B cell (primary cell): ENCODE data around the gene APOBEC3C. TPM values are rescaled to one million over a fixed set of nuclear protein-coding genes. Genes with fewer than 3 reads are reported as not detected.

Experiments used
- ATAC-seq: fragments of 200-7000 bp; cut with Tn5 transposase; one replicate; pipeline ENCODE4 v1.10.0; 2021; ENCODE audit warnings: low read depth, mild to moderate bottlenecking, moderate number of reproducible peaks, moderate library complexity
- CTCF ChIA-PET: fragments of 350-600 bp; sonication (Branson Sonifier 250); formaldehyde crosslinking; loops from one replicate; lab custom pipeline; 2021; ENCODE audit warnings: antibody characterized with exemption, inconsistent platforms; lab: Charles Lee
- POLR2A ChIA-PET: fragments of 350-600 bp; sonication (Branson Sonifier 250); formaldehyde crosslinking; loops from one replicate; lab custom pipeline; 2021; ENCODE audit warnings: antibody characterized with exemption; lab: Charles Lee
- DNase-seq: peaks from one replicate; pipeline ENCODE4 v3.0.0; 2013
- H2AFZ ChIP-seq: 2 replicates; pipeline ENCODE4 v1.6.1; 2012; ENCODE audit warnings: mild to moderate bottlenecking, low read depth, low read length; ENCODE audit not compliant: insufficient read depth, poor library complexity, severe bottlenecking
- H3K27ac ChIP-seq, 2 donors: 1 replicate in 1 of 2; 2 replicates in 1 of 2; pipeline ENCODE4 v1.5.1; 2012 to 2013; ENCODE audit warnings: low read length in 2 of 2, mild to moderate bottlenecking in 2 of 2, moderate library complexity in 1 of 2
- H3K27me3 ChIP-seq, 4 experiments: fragments of 200-600 bp in 1 of 4; sonication (generic) in 1 of 4; replicated peaks in 1 of 4; 1 replicate in 2 of 4; 2 replicates in 2 of 4; pipeline versions ENCODE4 v1.6.1 to v1.7.0; 2013 to 2016; ENCODE audit warnings: low read length in 3 of 4, mild to moderate bottlenecking in 2 of 4, mixed read lengths in 1 of 4, moderate library complexity in 1 of 4; ENCODE audit not compliant: insufficient read depth in 4 of 4, control insufficient read depth in 3 of 4; ENCODE audit errors: control extremely low read depth in 1 of 4
- H3K36me3 ChIP-seq, 2 experiments: replicated peaks in 1 of 2; 1 replicate in 1 of 2; 2 replicates in 1 of 2; pipeline versions ENCODE4 v1.6.1 to v1.7.1; 2013; ENCODE audit warnings: low read length in 1 of 2; ENCODE audit not compliant: insufficient read depth in 2 of 2, control insufficient read depth in 1 of 2; ENCODE audit errors: control extremely low read depth in 1 of 2, extremely low read depth in 1 of 2
- H3K4me1 ChIP-seq, 2 donors: fragments of 200-600 bp in 1 of 2; sonication (generic) in 1 of 2; 1 replicate in 1 of 2; 2 replicates in 1 of 2; pipeline versions ENCODE4 v1.5.1 to v1.6.1; 2013 to 2017; ENCODE audit warnings: low read length in 2 of 2; ENCODE audit not compliant: control insufficient read depth in 2 of 2, insufficient read depth in 2 of 2
- H3K4me2 ChIP-seq: replicated peaks from 2 replicates; pipeline ENCODE3; 2012; ENCODE audit warnings: mild to moderate bottlenecking, low read depth, low read length; ENCODE audit not compliant: poor library complexity, severe bottlenecking
- H3K4me3 ChIP-seq, 5 experiments: fragments of 200-600 bp in 1 of 5; sonication (generic) in 1 of 5; 1 replicate in 3 of 5; 2 replicates in 2 of 5; pipeline versions ENCODE4 v1.5.1 to v1.7.0; 2011 to 2016; ENCODE audit warnings: low read length in 4 of 5, mild to moderate bottlenecking in 4 of 5, low read depth in 2 of 5, control low read depth in 1 of 5, moderate library complexity in 1 of 5; ENCODE audit not compliant: insufficient read depth in 1 of 5; ENCODE audit errors: control extremely low read depth in 1 of 5, extremely low read depth in 1 of 5
- H3K79me2 ChIP-seq: fragments of 200-600 bp; sonication (generic); one replicate; pipeline ENCODE4 v1.6.0; 2016; ENCODE audit warnings: low read length; ENCODE audit not compliant: control insufficient read depth, insufficient read depth
- H3K9ac ChIP-seq: fragments of 200-600 bp; sonication (generic); 2 replicates; pipeline ENCODE4 v1.6.1; 2017; ENCODE audit warnings: mild to moderate bottlenecking, low read length, moderate library complexity
- H3K9me3 ChIP-seq, 3 donors: one replicate each; pipeline versions ENCODE4 v1.6.1 to v1.7.1; 2013; ENCODE audit warnings: low read length in 2 of 3; ENCODE audit not compliant: control insufficient read depth in 2 of 3, insufficient read depth in 1 of 3; ENCODE audit errors: control extremely low read depth in 1 of 3
- H4K20me1 ChIP-seq: 2 replicates; pipeline ENCODE4 v1.6.0; 2012; ENCODE audit warnings: mild to moderate bottlenecking, low read length; ENCODE audit not compliant: insufficient read depth, control insufficient read depth, poor library complexity, severe bottlenecking
- H3K27ac Mint-ChIP-seq: one replicate; pipeline ENCODE4 v1.8.0; 2021; ENCODE audit warnings: mixed read lengths
- H3K27me3 Mint-ChIP-seq: one replicate; pipeline ENCODE4 v1.8.0; 2021; ENCODE audit warnings: mixed read lengths
- H3K4me1 Mint-ChIP-seq: one replicate; pipeline ENCODE4 v1.8.0; 2021; ENCODE audit warnings: mixed read lengths
- H3K4me3 Mint-ChIP-seq: one replicate; pipeline ENCODE4 v1.8.0; 2021; ENCODE audit warnings: mixed read lengths
- H3K9me3 Mint-ChIP-seq: one replicate; pipeline ENCODE4 v1.8.0; 2022; ENCODE audit warnings: mixed read lengths; ENCODE audit not compliant: insufficient read depth
- CTCF ChIP-seq: fragments of 200-600 bp; IDR thresholded peaks from one replicate; pipeline ENCODE4 v1.8.0; 2022; ENCODE audit warnings: antibody characterized with exemption, mild to moderate bottlenecking
- EZH2 ChIP-seq: IDR thresholded peaks from 2 replicates; pipeline ENCODE4 v1.6.1; 2012; ENCODE audit warnings: borderline replicate concordance, low read depth, mild to moderate bottlenecking, moderate library complexity, low read length; ENCODE audit not compliant: insufficient read depth, poor library complexity, severe bottlenecking
- WGBS: methylation state at CpG from one replicate; pipeline ENCODE4 v1.1.5; 2013; ENCODE audit warnings: missing lambda C conversion rate; ENCODE audit not compliant: insufficient coverage; 5-methylcytosine and 5-hydroxymethylcytosine counted together
- intact Hi-C: fragments of 100-400 bp; cut with micrococcal nuclease; formaldehyde crosslinking; loops from one replicate; pipeline ENCODE4 v1.10.0; 2022
- polyA plus RNA-seq: library from polyadenylated mRNA; depleted of rRNA; stranded (reverse); fragments of >200 nt; gene quantifications from 2 replicates; pipeline ENCODE4 v1.2.3, GENCODE V29; 2012
- total RNA-seq, 2 donors: library from RNA; stranded (reverse); fragments of 120-200 nt in 1 of 2; gene quantifications; 1 replicate in 1 of 2; 2 replicates in 1 of 2; pipeline versions ENCODE4 v1.2.3 to v1.2.4, GENCODE V29; 2013 to 2022

APOBEC3C gene
- total and polyA plus RNA-seq, 2 donors (not counting 1 experiment from before 2014, with no cell fraction given) = 45.5 to 107 TPM

DNA sequence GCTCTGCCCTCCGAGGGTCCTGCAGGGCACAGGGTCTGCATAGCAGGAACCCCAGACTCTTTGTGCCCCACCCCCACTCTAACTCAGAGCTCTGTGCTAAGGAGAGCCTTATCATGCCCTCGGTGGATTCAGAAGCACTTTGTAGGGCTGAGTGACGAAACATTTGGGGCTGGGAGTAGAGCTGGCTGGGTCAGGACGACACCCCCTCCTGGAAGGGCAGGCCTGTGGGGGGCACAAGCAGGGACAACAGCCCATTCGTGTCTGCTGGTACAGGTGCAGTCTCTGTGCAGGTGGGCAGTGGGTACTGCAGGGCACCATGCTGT is 47.7 kb upstream of the APOBEC3C start:
- Mint-ChIP-seq H3K27me3 (peaks cover 21% of the 10 kb centered on the region), H3K4me3 (no peak overlapping the region), H3K4me1 (peaks cover 19% of the 10 kb centered on the region), H3K27ac (no peak overlapping the region), H3K9me3 (no peaks in the 10 kb centered on the region)
- Histone ChIP-seq H3K36me3 (no peaks in the 10 kb centered on the region), H3K79me2 (no peaks in the 10 kb centered on the region), H3K4me3 (no peak overlapping the region), H3K4me1 (peaks cover 10 to 24% of the 10 kb centered on the region in 2 donors), H3K9me3 (no peaks in the 10 kb centered on the region), H3K27ac (no peak overlapping the region), H2AFZ (no peak overlapping the region), H3K27me3 (peaks cover 0 to 18% (median 0%) of the 10 kb centered on the region in 4 experiments), H3K4me2 (no peak overlapping the region), H3K9ac (no peak overlapping the region), H4K20me1 (no peaks in the 10 kb centered on the region)
- DNase-seq = no peak
- TF ChIP-seq EZH2 (no peak), CTCF (no peak)
- ChIA-PET POLR2A (no interaction called here), CTCF (interaction anchor here (11.1 kb wide), 1 partner anchor 39 kb away, joined by 133 read pairs; no protein-coding TSS in a partner anchor)
- ATAC-seq = no peak
- intact Hi-C loops = no loop called here
- WGBS = 78% methylated on average over 5 of the region's 5 CpGs

GRCh38 chr22:38966942-38967341 is 47.1 kb upstream of the APOBEC3C start:
- ATAC-seq (no peak), DNase-seq (no peak)
- Histone ChIP-seq H3K9me3 (no peaks in the 10 kb centered on the region), H3K4me1 (peaks cover 10 to 24% of the 10 kb centered on the region in 2 donors), H3K27me3 (peaks cover 0 to 22% (median 0%) of the 10 kb centered on the region in 4 experiments), H3K27ac (no peak overlapping the region), H4K20me1 (no peaks in the 10 kb centered on the region), H3K9ac (no peak overlapping the region), H3K36me3 (no peaks in the 10 kb centered on the region), H3K4me2 (no peak overlapping the region), H3K79me2 (no peaks in the 10 kb centered on the region), H2AFZ (no peak overlapping the region), H3K4me3 (no peak overlapping the region)
- TF ChIP-seq EZH2 (no peak), CTCF (no peak)
- ChIA-PET POLR2A (no interaction called here), CTCF (interaction anchor here (0.6 to 11.1 kb wide), 2 partner anchors 38 to 253 kb away, joined by 3 to 133 read pairs; no protein-coding TSS in a partner anchor)
- Mint-ChIP-seq H3K4me3 (no peak overlapping the region), H3K4me1 (peaks cover 19% of the 10 kb centered on the region), H3K9me3 (no peaks in the 10 kb centered on the region), H3K27me3 (peaks cover 25% of the 10 kb centered on the region), H3K27ac (no peak overlapping the region)
- 91% methylated on average over 7 of the region's 7 CpGs for WGBS
- intact Hi-C loops = no loop called here
